ENCODE measurements around the gene PLEKHG1. TPM values are rescaled to one million over a fixed set of nuclear protein-coding genes. Genes with fewer than 3 reads are reported as not detected.

The PLEKHG1 gene
- total RNA-seq, 1 experiment from 2014 or later = 4.5 TPM

DNA sequence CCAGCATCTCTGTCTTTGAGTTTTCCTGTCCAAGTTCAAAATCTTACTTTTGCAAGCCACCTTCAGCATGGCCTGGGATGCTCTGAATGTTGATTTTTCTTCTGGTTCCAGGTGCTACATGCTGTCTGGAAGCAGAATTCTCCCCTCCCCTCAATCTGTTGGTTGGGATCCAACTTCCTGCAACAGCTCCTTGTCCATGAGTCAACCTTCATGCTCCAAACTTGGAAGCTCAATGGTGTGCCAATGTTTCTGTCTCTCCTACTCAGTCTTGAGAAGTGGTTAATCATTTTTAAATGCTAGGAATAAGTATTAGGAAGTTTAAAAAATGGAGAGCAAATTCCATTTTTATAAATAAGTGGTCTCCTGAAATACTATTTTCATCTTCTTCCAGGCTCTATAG lies 33.2 kb upstream of the PLEKHG1 start:
- Histone ChIP-seq H3K36me3 (ENCODE audit: insufficient read depth, low read length, poor library complexity, severe bottlenecking) (no peaks in the 10 kb centered on the region), H3K4me1 (ENCODE audit: insufficient read depth, low read length, poor library complexity, severe bottlenecking) (peaks cover 18% of the 10 kb centered on the region), H3K4me3 (ENCODE audit: low read depth, low read length, poor library complexity, severe bottlenecking) (no peak overlapping the region), H3K9me3 (ENCODE audit: low read depth, low read length, poor library complexity, severe bottlenecking) (no peaks in the 10 kb centered on the region), H3K27ac (ENCODE audit: low read depth, low read length, poor library complexity, severe bottlenecking) (peak overlapping the region; percentile 54), H3K27me3 (replicated peaks; ENCODE audit: insufficient read depth, low read depth, low read length, poor library complexity) (no peaks in the 10 kb centered on the region)
- DNase-seq (ENCODE audit: low spot score) = no peak
- intact Hi-C loops (cut with micrococcal nuclease; ENCODE audit: unreplicated experiment) = no loop called here
- ChIA-PET CTCF (no interaction called here), POLR2A (ENCODE audit: low non-redundant PET) (no interaction called here)
- BruUV-seq (replicated peaks) = no TSS peak
- TF ChIP-seq, protein P1, sequence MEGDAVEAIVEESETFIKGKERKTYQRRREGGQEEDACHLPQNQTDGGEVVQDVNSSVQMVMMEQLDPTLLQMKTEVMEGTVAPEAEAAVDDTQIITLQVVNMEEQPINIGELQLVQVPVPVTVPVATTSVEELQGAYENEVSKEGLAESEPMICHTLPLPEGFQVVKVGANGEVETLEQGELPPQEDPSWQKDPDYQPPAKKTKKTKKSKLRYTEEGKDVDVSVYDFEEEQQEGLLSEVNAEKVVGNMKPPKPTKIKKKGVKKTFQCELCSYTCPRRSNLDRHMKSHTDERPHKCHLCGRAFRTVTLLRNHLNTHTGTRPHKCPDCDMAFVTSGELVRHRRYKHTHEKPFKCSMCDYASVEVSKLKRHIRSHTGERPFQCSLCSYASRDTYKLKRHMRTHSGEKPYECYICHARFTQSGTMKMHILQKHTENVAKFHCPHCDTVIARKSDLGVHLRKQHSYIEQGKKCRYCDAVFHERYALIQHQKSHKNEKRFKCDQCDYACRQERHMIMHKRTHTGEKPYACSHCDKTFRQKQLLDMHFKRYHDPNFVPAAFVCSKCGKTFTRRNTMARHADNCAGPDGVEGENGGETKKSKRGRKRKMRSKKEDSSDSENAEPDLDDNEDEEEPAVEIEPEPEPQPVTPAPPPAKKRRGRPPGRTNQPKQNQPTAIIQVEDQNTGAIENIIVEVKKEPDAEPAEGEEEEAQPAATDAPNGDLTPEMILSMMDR (conservative IDR thresholded peaks at IDR 0.05; ENCODE audit: low read depth, low read length) = no peak
- no peak for TF ChIP-seq EZH2 (IDR thresholded peaks at IDR 0.05; ENCODE audit: borderline replicate concordance, low read depth, low read length, poor library complexity, severe bottlenecking)

DNA sequence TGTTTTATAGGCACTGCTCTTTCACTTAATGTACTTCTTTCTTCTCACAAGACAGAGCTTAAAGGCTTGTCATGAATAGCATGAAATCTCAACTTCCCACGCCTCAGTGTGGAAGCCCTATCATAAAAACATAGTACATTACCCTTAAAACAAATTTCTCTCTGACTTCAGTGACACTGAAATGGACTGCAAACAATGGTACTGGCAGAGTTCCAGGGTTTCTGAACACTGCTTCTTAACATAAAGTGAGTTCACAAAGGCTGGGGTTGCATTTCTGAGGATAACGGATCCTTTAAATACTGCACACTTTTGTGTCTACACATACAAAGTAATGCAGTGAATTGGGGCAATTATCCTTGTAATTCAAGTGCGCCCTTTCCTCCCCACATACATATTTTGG lies 32.3 kb upstream of the PLEKHG1 start:
- TF ChIP-seq, protein P1 (conservative IDR thresholded peaks at IDR 0.05; ENCODE audit: low read depth, low read length) = no peak
- TF ChIP-seq EZH2 (IDR thresholded peaks at IDR 0.05; ENCODE audit: borderline replicate concordance, low read depth, low read length, poor library complexity, severe bottlenecking) = no peak
- Histone ChIP-seq H3K36me3 (ENCODE audit: insufficient read depth, low read length, poor library complexity, severe bottlenecking) (no peaks in the 10 kb centered on the region), H3K4me1 (ENCODE audit: insufficient read depth, low read length, poor library complexity, severe bottlenecking) (peaks cover 18% of the 10 kb centered on the region), H3K4me3 (ENCODE audit: low read depth, low read length, poor library complexity, severe bottlenecking) (no peak overlapping the region), H3K27ac (ENCODE audit: low read depth, low read length, poor library complexity, severe bottlenecking) (peak overlapping the region; percentile 54), H3K9me3 (ENCODE audit: low read depth, low read length, poor library complexity, severe bottlenecking) (no peaks in the 10 kb centered on the region), H3K27me3 (replicated peaks; ENCODE audit: insufficient read depth, low read depth, low read length, poor library complexity) (no peaks in the 10 kb centered on the region)
- ChIA-PET CTCF (no interaction called here), POLR2A (ENCODE audit: low non-redundant PET) (no interaction called here)
- intact Hi-C loops (cut with micrococcal nuclease; ENCODE audit: unreplicated experiment) = no loop called here
- BruUV-seq (replicated peaks) = no TSS peak
- DNase-seq (ENCODE audit: low spot score) = peak; percentile 76

DNA sequence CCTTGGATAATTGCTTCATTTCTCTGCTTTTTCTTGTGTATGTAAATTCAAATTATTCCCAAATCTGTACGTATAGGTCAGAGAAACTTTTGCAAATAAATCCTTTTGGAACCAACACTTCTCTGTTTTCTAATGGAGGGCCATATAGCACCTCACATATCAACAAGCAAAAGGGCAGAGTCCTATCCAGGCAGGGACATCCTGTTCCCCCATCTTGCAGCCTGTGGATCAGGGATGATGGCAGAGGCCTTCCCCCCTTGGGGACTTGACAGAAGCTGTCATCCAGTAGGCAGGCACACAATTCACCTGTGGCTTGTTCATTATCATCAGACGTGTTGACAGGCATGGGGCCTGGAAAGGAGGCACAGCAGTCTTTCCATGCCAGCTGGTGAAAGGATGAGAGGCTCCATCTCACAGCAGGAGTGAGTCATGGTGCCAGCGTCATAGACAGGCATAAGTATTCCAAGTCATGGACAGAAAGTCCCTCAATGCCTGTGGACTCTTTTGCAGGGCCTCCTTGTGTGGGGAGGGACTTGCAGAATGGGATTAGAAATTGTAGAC lies 31.8 kb upstream of the PLEKHG1 start:
- DNase-seq (ENCODE audit: low spot score) = peak; percentile 83
- Histone ChIP-seq H3K27me3 (replicated peaks; ENCODE audit: insufficient read depth, low read depth, low read length, poor library complexity) (no peaks in the 10 kb centered on the region), H3K36me3 (ENCODE audit: insufficient read depth, low read length, poor library complexity, severe bottlenecking) (no peaks in the 10 kb centered on the region), H3K27ac (ENCODE audit: low read depth, low read length, poor library complexity, severe bottlenecking) (peak overlapping the region; percentile 54), H3K4me1 (ENCODE audit: insufficient read depth, low read length, poor library complexity, severe bottlenecking) (peaks cover 18% of the 10 kb centered on the region), H3K9me3 (ENCODE audit: low read depth, low read length, poor library complexity, severe bottlenecking) (no peaks in the 10 kb centered on the region), H3K4me3 (ENCODE audit: low read depth, low read length, poor library complexity, severe bottlenecking) (no peak overlapping the region)
- intact Hi-C loops (cut with micrococcal nuclease; ENCODE audit: unreplicated experiment) = no loop called here
- no TSS peak for BruUV-seq (replicated peaks)
- CTCF ChIA-PET = interaction anchor here (0.6 kb wide), 1 partner anchor 247 kb away, joined by 3 read pairs; no protein-coding TSS in a partner anchor
- TF ChIP-seq, protein P1 (conservative IDR thresholded peaks at IDR 0.05; ENCODE audit: low read depth, low read length) = no peak
- no peak for TF ChIP-seq EZH2 (IDR thresholded peaks at IDR 0.05; ENCODE audit: borderline replicate concordance, low read depth, low read length, poor library complexity, severe bottlenecking)
- POLR2A ChIA-PET (ENCODE audit: low non-redundant PET) = no interaction called here
